HepG2 (cell line): ENCODE data around the gene MLXIPL. TPM values are rescaled to one million over a fixed set of nuclear protein-coding genes. Genes with fewer than 3 reads are reported as not detected.

Source experiments
- AKAP8 ChIP-seq: sonication (generic); formaldehyde crosslinking; IDR thresholded peaks from 2 replicates; pipeline ENCODE4 v1.5.1; 2020; ENCODE audit warnings: mild to moderate bottlenecking, missing genetic modification reagents
- ATF7-NPFF ChIP-seq: sonication (generic); formaldehyde crosslinking; IDR thresholded peaks from 2 replicates; pipeline ENCODE4 v1.8.1; 2023; ENCODE audit warnings: mild to moderate bottlenecking, low read depth, missing genetic modification reagents, moderate library complexity
- FLYWCH1 ChIP-seq: sonication (generic); formaldehyde crosslinking; IDR thresholded peaks from 2 replicates; pipeline ENCODE4 v1.8.1; 2023; ENCODE audit warnings: mild to moderate bottlenecking, missing genetic modification reagents
- HNRNPL ChIP-seq: fragments of 200-400 bp; formaldehyde crosslinking; IDR thresholded peaks from 2 replicates; pipeline ENCODE4 v1.6.1; 2017; ENCODE audit warnings: mild to moderate bottlenecking, low read depth, low read length
- NR2F2 ChIP-seq: IDR thresholded peaks from 2 replicates; pipeline ENCODE4 v1.6.1; 2012; ENCODE audit warnings: low read depth, inconsistent platforms, borderline replicate concordance
- ONECUT2 ChIP-seq: sonication (generic); formaldehyde crosslinking; IDR thresholded peaks from 2 replicates; pipeline ENCODE4 v1.4.0; 2020; ENCODE audit warnings: missing genetic modification reagents
- PHF5A ChIP-seq: IDR thresholded peaks from one replicate; pipeline ENCODE4 v1.6.1; 2018; ENCODE audit warnings: low read depth, missing genetic modification reagents; ENCODE audit not compliant: unreplicated experiment
- RBAK ChIP-seq: sonication (generic); formaldehyde crosslinking; IDR thresholded peaks from 2 replicates; pipeline ENCODE4 v1.5.1; 2020; ENCODE audit warnings: mild to moderate bottlenecking, missing genetic modification reagents
- RBM22 ChIP-seq: fragments of 200-400 bp; formaldehyde crosslinking; optimal IDR thresholded peaks from 2 replicates; pipeline ENCODE3; 2017; ENCODE audit warnings: mild to moderate bottlenecking, low read length, moderate library complexity
- RCOR2 ChIP-seq: IDR thresholded peaks from 2 replicates; pipeline ENCODE4 v1.6.1; 2016; ENCODE audit warnings: missing biosample characterization, missing genetic modification reagents
- SCMH1 ChIP-seq: sonication (generic); formaldehyde crosslinking; IDR thresholded peaks from 2 replicates; pipeline ENCODE4 v1.9.0; 2021; ENCODE audit warnings: missing genetic modification reagents, mild to moderate bottlenecking, borderline replicate concordance
- SP140L ChIP-seq: sonication (generic); formaldehyde crosslinking; IDR thresholded peaks from 2 replicates; pipeline ENCODE4 v1.4.0; 2020; ENCODE audit warnings: missing genetic modification reagents, borderline replicate concordance
- TFDP1 ChIP-seq: IDR thresholded peaks from 2 replicates; pipeline ENCODE4 v1.6.1; 2016; ENCODE audit warnings: missing compliant biosample characterization, missing genetic modification reagents, borderline replicate concordance
- ZNF337 ChIP-seq: sonication (generic); formaldehyde crosslinking; IDR thresholded peaks from 2 replicates; pipeline ENCODE4 v1.5.1; 2020; ENCODE audit warnings: missing genetic modification reagents, low read depth, mild to moderate bottlenecking, borderline replicate concordance
- ZNF556 ChIP-seq: sonication (generic); formaldehyde crosslinking; IDR thresholded peaks from 2 replicates; pipeline ENCODE4 v1.4.0; 2020; ENCODE audit warnings: mild to moderate bottlenecking, missing genetic modification reagents, borderline replicate concordance
- ZNF597 ChIP-seq: sonication (generic); formaldehyde crosslinking; IDR thresholded peaks from 2 replicates; pipeline ENCODE4 v1.5.0; 2020; ENCODE audit warnings: missing genetic modification reagents
- ZNF703 ChIP-seq: sonication (generic); formaldehyde crosslinking; IDR thresholded peaks from 2 replicates; pipeline ENCODE4 v1.5.1; 2020; ENCODE audit warnings: missing genetic modification reagents, mild to moderate bottlenecking, moderate library complexity, borderline replicate concordance
- ZNF841 ChIP-seq: sonication (generic); formaldehyde crosslinking; IDR thresholded peaks from 2 replicates; pipeline ENCODE4 v1.8.1; 2023; ENCODE audit warnings: missing genetic modification reagents, borderline replicate concordance
- ZSCAN9 ChIP-seq: IDR thresholded peaks from 2 replicates; pipeline ENCODE4 v1.6.1; 2016; ENCODE audit warnings: borderline replicate concordance
- polyA plus RNA-seq, 8 experiments: library from polyadenylated mRNA; depleted of rRNA in 3 of 8; stranded (reverse) in 7 of 8; unstranded in 1 of 8; fragments of >200 nt; fragmentation: Illumina TruSeq in 4 of 8; extraction: Trizol in 4 of 8; gene quantifications; 2 replicates each; pipeline versions ENCODE4 v1.2.1 to v1.2.3, GENCODE V29; 2011 to 2016; ENCODE audit warnings: low read depth in 4 of 8, missing spikeins in 1 of 8, mixed read lengths in 1 of 8; ENCODE audit not compliant: insufficient read depth in 1 of 8
- total RNA-seq, 5 experiments: library from RNA; depleted of rRNA; stranded (reverse); fragments of >200 nt; fragmentation: Illumina TruSeq; extraction: Trizol; gene quantifications; 2 replicates each; pipeline ENCODE4 v1.2.3, GENCODE V29; 2016; ENCODE audit warnings: low read depth in 1 of 5
- TF ChIP-seq, protein P1 (sequence below): IDR thresholded peaks from 2 replicates; pipeline ENCODE4 v1.6.1; 2016; ENCODE audit warnings: mild to moderate bottlenecking, missing biosample characterization, missing genetic modification reagents
- TF ChIP-seq, protein P2 (sequence below): sonication (generic); formaldehyde crosslinking; IDR thresholded peaks from 2 replicates; pipeline ENCODE4 v1.4.0; 2020; ENCODE audit warnings: mild to moderate bottlenecking, missing genetic modification reagents
- TF ChIP-seq, protein P3 (sequence below): sonication (generic); formaldehyde crosslinking; IDR thresholded peaks from 2 replicates; pipeline ENCODE4 v1.9.0; 2021; ENCODE audit warnings: missing genetic modification reagents, borderline replicate concordance
- TF ChIP-seq, protein P4 (sequence below): sonication (generic); formaldehyde crosslinking; IDR thresholded peaks from 2 replicates; pipeline ENCODE4 v1.5.0; 2020; ENCODE audit warnings: missing genetic modification reagents

Gene MLXIPL
- total and polyA plus RNA-seq, 2 of the 13 experiments (the other 11 are each of a cell fraction or from before 2014, with no cell fraction given) = 51.6 to 60.1 TPM

GRCh38 chr7:73622909-73623797, 1.2 kb downstream of the MLXIPL start (continued):
- TF ChIP-seq, protein P1, sequence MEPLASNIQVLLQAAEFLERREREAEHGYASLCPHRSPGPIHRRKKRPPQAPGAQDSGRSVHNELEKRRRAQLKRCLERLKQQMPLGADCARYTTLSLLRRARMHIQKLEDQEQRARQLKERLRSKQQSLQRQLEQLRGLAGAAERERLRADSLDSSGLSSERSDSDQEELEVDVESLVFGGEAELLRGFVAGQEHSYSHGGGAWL = no peak
- TF ChIP-seq ZNF337 (CRISPR knock-in tag) (no peak), SCMH1 (CRISPR knock-in tag) (no peak), ZNF597 (no peak), ZNF841 (no peak), ATF7-NPFF (CRISPR knock-in tag) (peak; percentile 74; the same call in 1 of the 2 replicates), SP140L (CRISPR knock-in tag) (no peak), ZSCAN9 (CRISPR knock-in tag) (peak; percentile 41; the same call in 1 of the 2 replicates), RBAK (no peak), HNRNPL (peak; percentile 71; the same call in 1 of the 2 replicates), RBM22 (peak; percentile 35), AKAP8 (CRISPR knock-in tag) (peak; percentile 97), PHF5A (CRISPR knock-in tag) (peak; percentile 59), ZNF703 (CRISPR knock-in tag) (no peak), TFDP1 (CRISPR knock-in tag) (peak; percentile 30; the same call in 1 of the 2 replicates), RCOR2 (peak; percentile 74), NR2F2 (peak; percentile 95), ONECUT2 (no peak), FLYWCH1 (no peak), ZNF556 (CRISPR knock-in tag) (0 out of 2 replicates have a peak, but pooled peaks have one; percentile 15)
- TF ChIP-seq, protein P2, sequence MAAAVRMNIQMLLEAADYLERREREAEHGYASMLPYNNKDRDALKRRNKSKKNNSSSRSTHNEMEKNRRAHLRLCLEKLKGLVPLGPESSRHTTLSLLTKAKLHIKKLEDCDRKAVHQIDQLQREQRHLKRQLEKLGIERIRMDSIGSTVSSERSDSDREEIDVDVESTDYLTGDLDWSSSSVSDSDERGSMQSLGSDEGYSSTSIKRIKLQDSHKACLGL (CRISPR knock-in tag) = no peak; the same call in 1 of the 2 replicates
- TF ChIP-seq, protein P3, sequence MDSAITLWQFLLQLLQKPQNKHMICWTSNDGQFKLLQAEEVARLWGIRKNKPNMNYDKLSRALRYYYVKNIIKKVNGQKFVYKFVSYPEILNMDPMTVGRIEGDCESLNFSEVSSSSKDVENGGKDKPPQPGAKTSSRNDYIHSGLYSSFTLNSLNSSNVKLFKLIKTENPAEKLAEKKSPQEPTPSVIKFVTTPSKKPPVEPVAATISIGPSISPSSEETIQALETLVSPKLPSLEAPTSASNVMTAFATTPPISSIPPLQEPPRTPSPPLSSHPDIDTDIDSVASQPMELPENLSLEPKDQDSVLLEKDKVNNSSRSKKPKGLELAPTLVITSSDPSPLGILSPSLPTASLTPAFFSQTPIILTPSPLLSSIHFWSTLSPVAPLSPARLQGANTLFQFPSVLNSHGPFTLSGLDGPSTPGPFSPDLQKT (CRISPR knock-in tag) = no peak
- TF ChIP-seq, protein P4, sequence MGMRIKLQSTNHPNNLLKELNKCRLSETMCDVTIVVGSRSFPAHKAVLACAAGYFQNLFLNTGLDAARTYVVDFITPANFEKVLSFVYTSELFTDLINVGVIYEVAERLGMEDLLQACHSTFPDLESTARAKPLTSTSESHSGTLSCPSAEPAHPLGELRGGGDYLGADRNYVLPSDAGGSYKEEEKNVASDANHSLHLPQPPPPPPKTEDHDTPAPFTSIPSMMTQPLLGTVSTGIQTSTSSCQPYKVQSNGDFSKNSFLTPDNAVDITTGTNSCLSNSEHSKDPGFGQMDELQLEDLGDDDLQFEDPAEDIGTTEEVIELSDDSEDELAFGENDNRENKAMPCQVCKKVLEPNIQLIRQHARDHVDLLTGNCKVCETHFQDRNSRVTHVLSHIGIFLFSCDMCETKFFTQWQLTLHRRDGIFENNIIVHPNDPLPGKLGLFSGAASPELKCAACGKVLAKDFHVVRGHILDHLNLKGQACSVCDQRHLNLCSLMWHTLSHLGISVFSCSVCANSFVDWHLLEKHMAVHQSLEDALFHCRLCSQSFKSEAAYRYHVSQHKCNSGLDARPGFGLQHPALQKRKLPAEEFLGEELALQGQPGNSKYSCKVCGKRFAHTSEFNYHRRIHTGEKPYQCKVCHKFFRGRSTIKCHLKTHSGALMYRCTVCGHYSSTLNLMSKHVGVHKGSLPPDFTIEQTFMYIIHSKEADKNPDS (CRISPR knock-in tag) = peak; percentile 94
